HepG2 (cell line): ENCODE data around the gene TOGARAM1. TPM values are rescaled to one million over a fixed set of nuclear protein-coding genes. Genes with fewer than 3 reads are reported as not detected.

Experiments used
- ATAC-seq: fragments of 200-7000 bp; cut with Tn5 transposase; 3 replicates; pipeline ENCODE4 v1.9.1; 2020; ENCODE audit warnings: mild to moderate bottlenecking, moderate library complexity
- Bru-seq: library from RNA; stranded (reverse); fragments of 400-500 nt; gene quantifications from one replicate; lab custom pipeline; 2021; lab: Mats Ljungman, UMichigan
- BruChase-seq, 2 experiments: library from RNA; stranded (reverse); fragments of 400-500 nt; gene quantifications; one replicate each; lab custom pipeline; 2021; lab: Mats Ljungman, UMichigan
- BruUV-seq: library from RNA; stranded (reverse); fragments of 400-500 nt; replicated peaks from 2 replicates; lab custom pipeline; 2021; lab: Mats Ljungman, UMichigan
- CTCF ChIA-PET: fragments of 300-600 bp; formaldehyde crosslinking; extraction: SDS; loops from one replicate; lab custom pipeline; 2021; ENCODE audit warnings: low total read pairs, inconsistent platforms, low intra/inter-chr PET ratio; lab: Yijun Ruan, JAX
- POLR2A ChIA-PET: fragments of 350-600 bp; sonication (Branson Sonifier 250); formaldehyde crosslinking; loops from one replicate; lab custom pipeline; 2020; ENCODE audit warnings: antibody characterized with exemption, inconsistent platforms; lab: Yijun Ruan, JAX
- DNase-seq: peaks from one replicate; pipeline ENCODE4 v3.0.0-alpha.2; 2015; ENCODE audit warnings: low spot score
- FAIRE-seq: peaks from 3 replicates; lab custom pipeline; 2011; peaks lifted over from hg19 to GRCh38; lab: Jason Lieb, UNC
- H2AFZ ChIP-seq: one replicate; pipeline ENCODE4 v1.6.1; 2011; ENCODE audit warnings: low read length, inconsistent platforms
- H3K27ac ChIP-seq: fragments of 300-600 bp; 3 replicates; pipeline ENCODE4 v1.8.0; 2011; ENCODE audit warnings: mixed run types, mild to moderate bottlenecking, mixed read lengths, low read length, inconsistent platforms; ENCODE audit not compliant: insufficient read depth; ENCODE audit errors: extremely low read length
- H3K27me3 ChIP-seq, 2 experiments: fragments of 200-600 bp in 1 of 2; 2 replicates in 1 of 2; 3 replicates in 1 of 2; pipeline versions ENCODE4 v1.6.0 to v1.8.0; 2011; ENCODE audit warnings: low read length in 2 of 2, mild to moderate bottlenecking in 2 of 2, moderate library complexity in 2 of 2, inconsistent platforms in 1 of 2; ENCODE audit not compliant: insufficient read depth in 2 of 2, control insufficient read depth in 1 of 2
- H3K36me3 ChIP-seq, 2 experiments: fragments of 200-600 bp in 1 of 2; replicated peaks in 1 of 2; 2 replicates in 1 of 2; 3 replicates in 1 of 2; pipeline versions ENCODE4 v1.5.1 to v1.8.0; 2011; ENCODE audit warnings: low read length in 2 of 2, inconsistent platforms in 1 of 2; ENCODE audit not compliant: insufficient read depth in 2 of 2, control insufficient read depth in 1 of 2
- H3K4me1 ChIP-seq: 2 replicates; pipeline ENCODE4 v1.5.1; 2012; ENCODE audit warnings: low read length, inconsistent platforms; ENCODE audit not compliant: insufficient read depth
- H3K4me2 ChIP-seq: 2 replicates; pipeline ENCODE4 v1.6.0; 2011; ENCODE audit warnings: low read depth, low read length, inconsistent platforms
- H3K4me3 ChIP-seq, 3 experiments: fragments of 200-600 bp in 1 of 3; sonication (generic), shearing (Covaris generic) in 1 of 3; replicated peaks in 1 of 3; 2 replicates each; pipeline ENCODE4 v1.5.1; 2011 to 2016; ENCODE audit warnings: low read length in 3 of 3, inconsistent platforms in 2 of 3, low read depth in 2 of 3, mild to moderate bottlenecking in 2 of 3, control low read depth in 1 of 3, mixed read lengths in 1 of 3; ENCODE audit not compliant: insufficient read depth in 1 of 3
- H3K79me2 ChIP-seq: one replicate; pipeline ENCODE4 v1.6.1; 2011; ENCODE audit warnings: low read length, inconsistent platforms; ENCODE audit not compliant: insufficient read depth
- H3K9ac ChIP-seq: 2 replicates; pipeline ENCODE4 v1.6.0; 2011; ENCODE audit warnings: mild to moderate bottlenecking, low read depth, low read length, inconsistent platforms; ENCODE audit not compliant: insufficient read depth
- H3K9me3 ChIP-seq: 2 replicates; pipeline ENCODE4 v1.5.1; 2012; ENCODE audit warnings: mild to moderate bottlenecking, low read length
- H4K20me1 ChIP-seq: 2 replicates; pipeline ENCODE4 v1.6.0; 2011; ENCODE audit warnings: inconsistent platforms, mild to moderate bottlenecking, low read length, moderate library complexity; ENCODE audit not compliant: insufficient read depth
- ARNT2 ChIP-seq: sonication (generic); formaldehyde crosslinking; IDR thresholded peaks from 2 replicates; pipeline ENCODE4 v1.8.0; 2022; ENCODE audit warnings: mild to moderate bottlenecking, low read depth, missing genetic modification reagents, moderate library complexity
- EHMT2 ChIP-seq: fragments of 200-600 bp; sonication (generic); IDR thresholded peaks from 2 replicates; pipeline ENCODE4 v1.7.0; 2017; ENCODE audit warnings: antibody characterized with exemption, low read depth, low read length, borderline replicate concordance
- GTF3A ChIP-seq: sonication (generic); formaldehyde crosslinking; conservative IDR thresholded peaks from 2 replicates; pipeline ENCODE4 v1.4.0; 2020; ENCODE audit warnings: mild to moderate bottlenecking, missing genetic modification reagents
- HIVEP1 ChIP-seq: sonication (generic); formaldehyde crosslinking; IDR thresholded peaks from 2 replicates; pipeline ENCODE4 v1.4.0; 2020; ENCODE audit warnings: mild to moderate bottlenecking, missing genetic modification reagents
- HMG20A ChIP-seq: IDR thresholded peaks from 2 replicates; pipeline ENCODE4 v1.6.1; 2016; ENCODE audit warnings: borderline replicate concordance
- HNF4G ChIP-seq, 2 experiments: sonication (generic) in 1 of 2; formaldehyde crosslinking in 1 of 2; IDR thresholded peaks; 2 replicates each; pipeline versions ENCODE4 v1.4.0 to v1.6.1; 2011 to 2020; ENCODE audit warnings: borderline replicate concordance in 2 of 2, low read depth in 2 of 2, mild to moderate bottlenecking in 2 of 2, low read length in 1 of 2, missing genetic modification reagents in 1 of 2, moderate library complexity in 1 of 2
- KDM1A ChIP-seq: IDR thresholded peaks from 2 replicates; pipeline ENCODE4 v1.6.1; 2016; ENCODE audit warnings: missing compliant biosample characterization
- KDM3A ChIP-seq: IDR thresholded peaks from 2 replicates; pipeline ENCODE4 v1.6.1; 2018; ENCODE audit warnings: low read depth, missing compliant biosample characterization
- MBNL3 ChIP-seq: fragments of 250-450 bp; sonication (Bioruptor Pico); conservative IDR thresholded peaks from 2 replicates; pipeline ENCODE4 v1.8.0; 2022; ENCODE audit warnings: mild to moderate bottlenecking, inconsistent platforms
- MZF1 ChIP-seq: sonication (generic); formaldehyde crosslinking; IDR thresholded peaks from 2 replicates; pipeline ENCODE4 v1.8.1; 2023; ENCODE audit warnings: mild to moderate bottlenecking, missing genetic modification reagents, borderline replicate concordance
- NR2F2 ChIP-seq: IDR thresholded peaks from 2 replicates; pipeline ENCODE4 v1.6.1; 2012; ENCODE audit warnings: low read depth, inconsistent platforms, borderline replicate concordance
- PAX8 ChIP-seq: sonication (generic); formaldehyde crosslinking; IDR thresholded peaks from 2 replicates; pipeline ENCODE4 v1.8.0; 2022; ENCODE audit warnings: mild to moderate bottlenecking, missing genetic modification reagents, borderline replicate concordance
- SNAI1 ChIP-seq: sonication (generic); formaldehyde crosslinking; IDR thresholded peaks from 2 replicates; pipeline ENCODE4 v1.5.0; 2020; ENCODE audit warnings: mild to moderate bottlenecking, missing genetic modification reagents, borderline replicate concordance
- THAP11 ChIP-seq: IDR thresholded peaks from 2 replicates; pipeline ENCODE4 v1.6.1; 2016; ENCODE audit warnings: missing biosample characterization, missing genetic modification reagents
- ZNF225 ChIP-seq: sonication (generic); formaldehyde crosslinking; IDR thresholded peaks from 2 replicates; pipeline ENCODE4 v1.4.0; 2020; ENCODE audit warnings: mild to moderate bottlenecking, missing genetic modification reagents
- ZNF292 ChIP-seq: sonication (generic); formaldehyde crosslinking; IDR thresholded peaks from 2 replicates; pipeline ENCODE4 v1.8.1; 2022; ENCODE audit warnings: mild to moderate bottlenecking, low read depth, missing genetic modification reagents, borderline replicate concordance
- ZNF367 ChIP-seq: sonication (generic); formaldehyde crosslinking; IDR thresholded peaks from 2 replicates; pipeline ENCODE4 v1.4.0; 2020; ENCODE audit warnings: missing genetic modification reagents, borderline replicate concordance
- ZNF780A ChIP-seq: sonication (generic); formaldehyde crosslinking; IDR thresholded peaks from 2 replicates; pipeline ENCODE4 v1.8.0; 2022; ENCODE audit warnings: mild to moderate bottlenecking, missing genetic modification reagents, moderate library complexity
- ZSCAN25 ChIP-seq: sonication (generic); formaldehyde crosslinking; IDR thresholded peaks from 2 replicates; pipeline ENCODE4 v1.8.0; 2022; ENCODE audit warnings: mild to moderate bottlenecking, missing genetic modification reagents
- WGBS: methylation state at CpG from one replicate; pipeline ENCODE4 v1.1.6; 2017; ENCODE audit warnings: low lambda C conversion rate; 5-methylcytosine and 5-hydroxymethylcytosine counted together
- in situ Hi-C: cut with HindIII; loops from 2 replicates; pipeline ENCODE4 v1.10.0; 2017; ENCODE audit warnings: low pct_unique_long_range_greater_than_20kb; ENCODE audit not compliant: extremely low pct_ligation_motif_present
- intact Hi-C: fragments of 100-400 bp; cut with micrococcal nuclease; formaldehyde crosslinking; loops from one replicate; pipeline ENCODE4 v1.10.0; 2022; ENCODE audit not compliant: unreplicated experiment
- long read RNA-seq, 2 experiments: library from RNA in 1 of 2; library from polyadenylated mRNA in 1 of 2; stranded (forward) in 1 of 2; unstranded in 1 of 2; transcript quantifications; one replicate each; pipeline ENCODE4 v2.0.0, GENCODE V29; 2019 to 2022
- polyA minus RNA-seq, 3 experiments: library from RNA; depleted of rRNA, polyadenylated mRNA; stranded (reverse); fragments of >200 nt; gene quantifications; 2 replicates each; pipeline ENCODE4 v1.2.3, GENCODE V29; 2011; ENCODE audit warnings: low replicate concordance in 1 of 3
- polyA plus RNA-seq, 8 experiments: library from polyadenylated mRNA; depleted of rRNA in 3 of 8; stranded (reverse) in 7 of 8; unstranded in 1 of 8; fragments of >200 nt; fragmentation: Illumina TruSeq in 4 of 8; extraction: Trizol in 4 of 8; gene quantifications; 2 replicates each; pipeline versions ENCODE4 v1.2.1 to v1.2.3, GENCODE V29; 2011 to 2016; ENCODE audit warnings: low read depth in 4 of 8, missing spikeins in 1 of 8, mixed read lengths in 1 of 8; ENCODE audit not compliant: insufficient read depth in 1 of 8
- total RNA-seq, 5 experiments: library from RNA; depleted of rRNA; stranded (reverse); fragments of >200 nt; fragmentation: Illumina TruSeq; extraction: Trizol; gene quantifications; 2 replicates each; pipeline ENCODE4 v1.2.3, GENCODE V29; 2016; ENCODE audit warnings: low read depth in 1 of 5

Gene TOGARAM1
- total RNA-seq (2016; rRNA removed; fragmentation: Illumina TruSeq; extraction: Trizol) (9.8 and 10.6 TPM in 2 replicates), polyA plus RNA-seq (2011; rRNA removed) (5.6 TPM in 2 replicates), polyA minus RNA-seq (2011; rRNA and poly(A)+ RNA removed; ENCODE audit: low replicate concordance) (14.7 and 16.5 TPM in 2 replicates), Bru-seq, nascent RNA (percentile 72 among the genes with signal in this experiment), BruChase-seq, experiment 1, labeled RNA remaining after a 6-hour chase (percentile 61 among the genes with signal in this experiment), BruChase-seq, experiment 2, labeled RNA remaining after a 2-hour chase (percentile 67 among the genes with signal in this experiment)
- total RNA-seq (2016; cell fraction: cytosol; rRNA removed; fragmentation: Illumina TruSeq; extraction: Trizol; ENCODE audit: low read depth) = 11.4 and 15.3 TPM in 2 replicates
- 8.9 and 9.1 TPM in 2 replicates for total RNA-seq (2016; cell fraction: insoluble cytoplasmic fraction; rRNA removed; fragmentation: Illumina TruSeq; extraction: Trizol)
- total RNA-seq (2016; cell fraction: membrane; rRNA removed; fragmentation: Illumina TruSeq; extraction: Trizol) = 8.1 and 8.4 TPM in 2 replicates
- 18.8 and 24.1 TPM in 2 replicates for total RNA-seq (2016; cell fraction: nucleus; rRNA removed; fragmentation: Illumina TruSeq; extraction: Trizol)
- polyA plus RNA-seq (2011; cell fraction: cytosol; rRNA removed) = 1.6 and 4.2 TPM in 2 replicates
- polyA plus RNA-seq (2011; cell fraction: nucleus; rRNA removed) = 5.5 and 5.7 TPM in 2 replicates
- 3.5 and 4.6 TPM in 2 replicates for polyA plus RNA-seq (2012)
- polyA plus RNA-seq (2016; cell fraction: cytosol; fragmentation: Illumina TruSeq; extraction: Trizol; ENCODE audit: low read depth) = 0.69 and 0.71 TPM in 2 replicates
- 5.4 and 7.3 TPM in 2 replicates for polyA plus RNA-seq (2016; cell fraction: insoluble cytoplasmic fraction; fragmentation: Illumina TruSeq; extraction: Trizol; ENCODE audit: low read depth)
- 1.6 and 1.7 TPM in 2 replicates for polyA plus RNA-seq (2016; cell fraction: membrane; fragmentation: Illumina TruSeq; extraction: Trizol; ENCODE audit: low read depth)
- 14.0 and 17.1 TPM in 2 replicates for polyA plus RNA-seq (2016; cell fraction: nucleus; fragmentation: Illumina TruSeq; extraction: Trizol; ENCODE audit: insufficient read depth, low read depth)
- 7.1 and 7.9 TPM in 2 replicates for polyA minus RNA-seq (2011; cell fraction: cytosol; rRNA and poly(A)+ RNA removed)
- polyA minus RNA-seq (2011; cell fraction: nucleus; rRNA and poly(A)+ RNA removed) = 49.1 and 63.7 TPM in 2 replicates
- long read RNA-seq, experiment 1, partial matches to known transcripts = 2 of 2 reads
- long read RNA-seq, experiment 1, other reads (novel, unspliced or antisense) = 0 of 2 reads
- long read RNA-seq, experiment 2, partial matches to known transcripts = 1 of 2 reads
- long read RNA-seq, experiment 2, other reads (novel, unspliced or antisense) = 1 of 2 reads

- Histone ChIP-seq H3K79me2 (peaks cover 93% of the 10 kb centered on the region), H3K9ac (peak within 1 kb of the TSS; percentile 81), H4K20me1 (peaks cover 13% of the 10 kb centered on the region), H3K27ac (peak within 1 kb of the TSS; percentile 84), H3K9me3 (no peaks in the 10 kb centered on the region), H3K4me3 (peak within 1 kb of the TSS; percentile 83 to 88 (median 84)), H3K4me2 (peak within 1 kb of the TSS; percentile 82), H3K27me3 (no peaks in the 10 kb centered on the region; a peak in 1 of 5 replicates), H3K36me3 (no peaks in the 10 kb centered on the region), H3K4me1 (peaks cover 34% of the 10 kb centered on the region), H2AFZ (peak within 1 kb of the TSS; percentile 62)
- ChIA-PET POLR2A (interaction anchor here (0.7 to 4.5 kb wide), 12 partner anchors 13 to 1181 kb away, joined by 3 to 42 read pairs (median 4); partner anchors contain the start of genes FANCM, FKBP3, MIS18BP1 and PRPF39), CTCF (no interaction called here)
- ATAC-seq = peak; percentile 90
- intact Hi-C loops (loop anchor here (1.0 to 2.0 kb wide), 5 partner anchors 48 to 291 kb away; partner anchors contain the start of genes FKBP3, MIS18BP1 and PRPF39), in situ Hi-C loops (loop anchor here (5.0 kb wide), 1 partner anchor 176 kb away; the partner anchor contains the start of gene FANCM)
- peak; percentile 95 for FAIRE-seq
- 1% methylated on average over 15 of the region's 37 CpGs for WGBS
- BruUV-seq = no TSS peak
- peak; percentile 100 for DNase-seq
- TF ChIP-seq HMG20A (CRISPR knock-in tag) (no peak), NR2F2 (no peak; the same call in 1 of the 2 replicates), GTF3A (no peak), KDM3A (CRISPR knock-in tag) (no peak), EHMT2 (no peak), ARNT2 (CRISPR knock-in tag) (peak; percentile 36; the same call in 1 of the 2 replicates), PAX8 (CRISPR knock-in tag) (no peak), ZNF292 (CRISPR knock-in tag) (no peak), MZF1 (CRISPR knock-in tag) (no peak), ZNF780A (CRISPR knock-in tag) (no peak), ZSCAN25 (CRISPR knock-in tag) (peak; percentile 80), ZNF225 (CRISPR knock-in tag) (no peak), ZNF367 (CRISPR knock-in tag) (no peak), MBNL3 (no peak), HNF4G (IDR thresholded peaks at IDR 0.05; ENCODE audit: borderline replicate concordance, low read depth, low read length) (peak; percentile 74; the same call in 1 of the 2 replicates), HNF4G (CRISPR knock-in tag; IDR thresholded peaks at IDR 0.05; ENCODE audit: borderline replicate concordance, low read depth) (peak; percentile 61; the same call in 1 of the 2 replicates), KDM1A (CRISPR knock-in tag) (no peak), THAP11 (peak; percentile 99), SNAI1 (no peak), HIVEP1 (CRISPR knock-in tag) (no peak)
These were observed at the start of gene TOGARAM1, which contains the start of gene KLHL28 for GRCh38 chr14:44961554-44962333. Gene TOGARAM1 (plus strand): TSS chr14:44962190. CDS start chr14:44962422, 232 bp downstream. Gene KLHL28 (minus strand): TSS chr14:44961947. CDS start chr14:44945928, 16,019 bp downstream.
